ENCODE data around the gene MPND. TPM values are rescaled to one million over a fixed set of nuclear protein-coding genes. Genes with fewer than 3 reads are reported as not detected.

Gene MPND
- total and polyA plus RNA-seq, 2 of the 13 experiments (the other 11 are each of a cell fraction or from before 2014, with no cell fraction given): 10.8 to 15.8 TPM

DNA sequence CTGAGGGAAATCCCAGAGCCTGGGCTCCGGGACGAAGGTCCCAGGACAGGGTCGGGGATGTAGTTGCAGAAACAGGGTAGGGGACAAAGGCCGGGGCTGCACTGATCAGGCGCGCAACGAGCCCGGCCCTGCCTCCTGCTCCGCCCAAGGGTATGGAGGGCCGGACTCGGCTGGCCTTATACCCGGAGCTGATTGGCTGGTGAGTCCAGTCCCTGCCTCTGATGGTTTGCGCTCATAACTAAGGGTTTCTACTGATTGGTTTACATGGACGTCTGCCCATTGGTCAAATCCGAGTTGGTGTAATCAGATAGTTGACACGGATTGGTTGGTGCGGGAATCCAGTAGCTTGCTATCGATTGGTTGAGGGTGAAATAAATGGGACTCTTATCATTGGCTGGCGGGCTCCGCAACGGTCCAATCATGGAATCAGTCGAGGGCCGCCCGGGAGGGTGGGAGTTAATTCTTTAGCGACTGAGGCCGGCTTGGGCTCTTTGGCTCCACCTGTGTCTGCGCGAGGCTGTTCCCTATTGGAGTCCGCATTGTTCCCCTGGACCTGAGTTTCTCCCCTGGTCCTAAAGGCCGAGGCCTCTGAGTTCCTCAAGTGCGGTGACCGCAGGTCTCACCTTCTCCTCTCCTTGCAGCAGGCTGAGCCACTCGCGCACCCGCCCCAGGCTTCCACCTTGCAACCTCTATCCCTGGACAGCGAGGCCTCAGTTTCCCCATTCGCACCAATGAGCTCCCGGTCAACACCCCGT lies 570 bp upstream of the MPND start (continued):
- no peak; the same call in 1 of the 2 replicates for TF ChIP-seq ZNF329 (CRISPR knock-in tag; IDR thresholded peaks at IDR 0.05; ENCODE audit: low read depth)
- TF ChIP-seq RAD21 (CRISPR knock-in tag; IDR thresholded peaks at IDR 0.05): peak; percentile 25
- TF ChIP-seq PRPF4 (IDR thresholded peaks at IDR 0.05; ENCODE audit: low read depth, low read length, poor library complexity, severe bottlenecking): no peak
- TF ChIP-seq ZNF260 (CRISPR knock-in tag; IDR thresholded peaks at IDR 0.05; ENCODE audit: borderline replicate concordance, low read depth): no peak
- TF ChIP-seq ZNF800 (CRISPR knock-in tag; IDR thresholded peaks at IDR 0.05): no peak
- peak; percentile 68 for TF ChIP-seq TAF15 (IDR thresholded peaks at IDR 0.05; ENCODE audit: low read depth, low read length, poor library complexity, severe bottlenecking)
- TF ChIP-seq, protein P1, sequence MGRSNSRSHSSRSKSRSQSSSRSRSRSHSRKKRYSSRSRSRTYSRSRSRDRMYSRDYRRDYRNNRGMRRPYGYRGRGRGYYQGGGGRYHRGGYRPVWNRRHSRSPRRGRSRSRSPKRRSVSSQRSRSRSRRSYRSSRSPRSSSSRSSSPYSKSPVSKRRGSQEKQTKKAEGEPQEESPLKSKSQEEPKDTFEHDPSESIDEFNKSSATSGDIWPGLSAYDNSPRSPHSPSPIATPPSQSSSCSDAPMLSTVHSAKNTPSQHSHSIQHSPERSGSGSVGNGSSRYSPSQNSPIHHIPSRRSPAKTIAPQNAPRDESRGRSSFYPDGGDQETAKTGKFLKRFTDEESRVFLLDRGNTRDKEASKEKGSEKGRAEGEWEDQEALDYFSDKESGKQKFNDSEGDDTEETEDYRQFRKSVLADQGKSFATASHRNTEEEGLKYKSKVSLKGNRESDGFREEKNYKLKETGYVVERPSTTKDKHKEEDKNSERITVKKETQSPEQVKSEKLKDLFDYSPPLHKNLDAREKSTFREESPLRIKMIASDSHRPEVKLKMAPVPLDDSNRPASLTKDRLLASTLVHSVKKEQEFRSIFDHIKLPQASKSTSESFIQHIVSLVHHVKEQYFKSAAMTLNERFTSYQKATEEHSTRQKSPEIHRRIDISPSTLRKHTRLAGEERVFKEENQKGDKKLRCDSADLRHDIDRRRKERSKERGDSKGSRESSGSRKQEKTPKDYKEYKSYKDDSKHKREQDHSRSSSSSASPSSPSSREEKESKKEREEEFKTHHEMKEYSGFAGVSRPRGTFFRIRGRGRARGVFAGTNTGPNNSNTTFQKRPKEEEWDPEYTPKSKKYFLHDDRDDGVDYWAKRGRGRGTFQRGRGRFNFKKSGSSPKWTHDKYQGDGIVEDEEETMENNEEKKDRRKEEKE (IDR thresholded peaks at IDR 0.05): no peak
- TF ChIP-seq HNRNPK (IDR thresholded peaks at IDR 0.05; ENCODE audit: low read depth, low read length, poor library complexity, severe bottlenecking): no peak
- peak; percentile 63 to 91 for TF ChIP-seq POLR2A (IDR thresholded peaks at IDR 0.05; ENCODE audit: insufficient read depth in 1 of 2, low read depth in 2 of 2, low read length in 2 of 2)
- TF ChIP-seq ZNF256 (CRISPR knock-in tag; conservative IDR thresholded peaks at IDR 0.05): no peak
- no peak for TF ChIP-seq ZMAT5 (CRISPR knock-in tag; IDR thresholded peaks at IDR 0.05; ENCODE audit: borderline replicate concordance, low read depth)
- TF ChIP-seq ZNF776 (CRISPR knock-in tag; IDR thresholded peaks at IDR 0.05): no peak; the same call in 1 of the 2 replicates
- TF ChIP-seq DRAP1 (CRISPR knock-in tag; IDR thresholded peaks at IDR 0.05): peak; percentile 94
- no peak for TF ChIP-seq ZNF432 (CRISPR knock-in tag; IDR thresholded peaks at IDR 0.05; ENCODE audit: borderline replicate concordance)
- no peak for TF ChIP-seq TCF7L2 (IDR thresholded peaks at IDR 0.05; ENCODE audit: low read depth, low read length)
- TF ChIP-seq SMARCC2 (IDR thresholded peaks at IDR 0.05): no peak
- TF ChIP-seq ZNF451 (CRISPR knock-in tag; IDR thresholded peaks at IDR 0.05): peak; percentile 87; the same call in 1 of the 2 replicates
- TF ChIP-seq ZBTB7B (CRISPR knock-in tag; IDR thresholded peaks at IDR 0.05): peak; percentile 46; the same call in 1 of the 2 replicates
- TF ChIP-seq ZSCAN31 (CRISPR knock-in tag; IDR thresholded peaks at IDR 0.05; ENCODE audit: low read depth): peak; percentile 92; the same call in 1 of the 2 replicates
- TF ChIP-seq KMT2B (CRISPR knock-in tag; IDR thresholded peaks at IDR 0.05): peak; percentile 30; the same call in 1 of the 2 replicates
- TF ChIP-seq SOX5 (CRISPR knock-in tag; IDR thresholded peaks at IDR 0.05; ENCODE audit: borderline replicate concordance): peak; percentile 1; the same call in 1 of the 2 replicates
- TF ChIP-seq ZNF891 (CRISPR knock-in tag; IDR thresholded peaks at IDR 0.05): peak; percentile 17; the same call in 1 of the 2 replicates
- TF ChIP-seq, protein P2, sequence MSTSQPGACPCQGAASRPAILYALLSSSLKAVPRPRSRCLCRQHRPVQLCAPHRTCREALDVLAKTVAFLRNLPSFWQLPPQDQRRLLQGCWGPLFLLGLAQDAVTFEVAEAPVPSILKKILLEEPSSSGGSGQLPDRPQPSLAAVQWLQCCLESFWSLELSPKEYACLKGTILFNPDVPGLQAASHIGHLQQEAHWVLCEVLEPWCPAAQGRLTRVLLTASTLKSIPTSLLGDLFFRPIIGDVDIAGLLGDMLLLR (CRISPR knock-in tag; IDR thresholded peaks at IDR 0.05): peak; percentile 32; the same call in 1 of the 2 replicates
- peak; percentile 81 for TF ChIP-seq ZNF331 (CRISPR knock-in tag; IDR thresholded peaks at IDR 0.05)
- TF ChIP-seq POLR2AphosphoS5 (IDR thresholded peaks at IDR 0.05; ENCODE audit: low read depth, low read length): peak; percentile 90

Data from HepG2 (cell line).